NT2/D1 (cell line): ENCODE results near the gene RBPMS2.
"Not testable (repeated sequence)": the region's sequence is repeated elsewhere in the genome, so short reads cannot be mapped to it uniquely, and the experiment has no call there.

Experiments
- SUZ12 ChIP-seq: IDR thresholded peaks from 2 replicates; pipeline ENCODE4 v1.6.1; 2011; ENCODE audit not compliant: insufficient read length, insufficient read depth; ENCODE audit errors: extremely low read depth
- YY1 ChIP-seq: IDR thresholded peaks from 2 replicates; pipeline ENCODE4 v1.6.1; 2011; ENCODE audit not compliant: insufficient read length, insufficient read depth
- ZNF274 ChIP-seq: IDR thresholded peaks from 2 replicates; pipeline ENCODE4 v1.6.1; 2011; ENCODE audit warnings: mild to moderate bottlenecking, low read depth, low read length

DNA sequence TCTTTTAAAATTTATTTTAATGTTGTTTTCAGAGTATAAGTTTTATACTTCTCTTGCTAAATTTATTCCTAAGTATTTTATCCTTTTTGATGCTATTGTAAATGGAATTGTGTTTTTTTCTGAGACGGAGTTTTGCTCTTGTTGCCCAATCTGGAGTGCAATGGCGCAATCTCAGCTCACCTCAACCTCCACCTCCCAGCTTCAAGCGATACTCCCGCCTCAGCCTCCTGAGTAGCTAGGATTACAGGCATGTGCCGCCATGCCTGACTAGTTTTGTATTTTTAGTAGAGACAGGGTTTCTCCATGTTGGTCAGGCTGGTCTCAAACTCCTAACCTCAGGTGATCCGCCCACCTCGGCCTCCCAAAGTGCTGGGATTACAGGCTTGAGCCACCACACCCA lies 19.9 kb upstream of the RBPMS2 start:
- not testable (repeated sequence) for TF ChIP-seq ZNF274, YY1, SUZ12
